MM.1S (cell line): Measurements from ENCODE around the gene TRIM43B.
"Not testable (repeated sequence)": the region's sequence is repeated elsewhere in the genome, so short reads cannot be mapped to it uniquely, and the experiment has no call there.

Experiments used
- CTCF ChIP-seq: fragments of 300-600 bp; sonication (generic); IDR thresholded peaks from 2 replicates; pipeline ENCODE4 v1.5.1; 2016; ENCODE audit warnings: antibody characterized with exemption, low read length, mixed read lengths
- EZH2 ChIP-seq: fragments of 300-600 bp; sonication (generic); optimal IDR thresholded peaks from 2 replicates; pipeline ENCODE3; 2017; ENCODE audit warnings: low read depth, mild to moderate bottlenecking, antibody characterized with exemption, low read length, mixed read lengths

DNA sequence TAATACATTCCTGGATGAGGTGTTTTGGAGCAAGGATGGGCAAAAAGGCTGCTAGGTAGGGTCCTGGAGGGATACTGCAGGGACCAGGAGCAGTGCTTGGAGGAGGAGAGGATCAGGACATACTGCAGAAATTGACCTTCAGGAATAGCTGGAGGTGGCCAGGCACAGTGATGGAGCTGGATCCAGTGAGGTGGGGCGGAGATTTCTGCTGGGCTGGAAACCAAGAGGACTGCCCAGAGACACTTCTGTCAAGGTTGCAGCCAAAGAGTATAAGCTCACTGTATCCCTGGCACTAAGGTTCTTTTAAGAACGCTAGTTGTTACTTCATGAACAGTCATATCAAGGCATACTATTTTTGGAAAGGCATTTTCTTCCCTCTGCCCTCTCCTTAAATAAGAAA lies 39.2 kb downstream of the TRIM43B start:
- not testable (repeated sequence) for TF ChIP-seq EZH2, CTCF
